Esophagus muscularis mucosa (tissue), 4 donors: Measurements from ENCODE around the gene KREMEN1. TPM values are rescaled to one million over a fixed set of nuclear protein-coding genes. Genes with fewer than 3 reads are reported as not detected.

ENCODE experiments used
- DNase-seq: peaks from one replicate; pipeline ENCODE4 v3.0.0-alpha.2; 2017; ENCODE audit errors: extremely low spot score
- H3K27ac ChIP-seq, 4 donors: fragments of 200-600 bp; sonication (generic); replicated peaks in 1 of 4; 1 replicate in 3 of 4; 2 replicates in 1 of 4; pipeline ENCODE4 v1.5.1; 2016 to 2019; ENCODE audit warnings: mild to moderate bottlenecking in 1 of 4
- H3K27me3 ChIP-seq, 4 donors: fragments of 200-600 bp; sonication (generic); one replicate each; pipeline versions ENCODE4 v1.5.1 to v1.6.0; 2016 to 2019
- H3K36me3 ChIP-seq, 4 donors: fragments of 200-600 bp; sonication (generic); one replicate each; pipeline ENCODE4 v1.5.1; 2016 to 2019
- H3K4me1 ChIP-seq, 4 donors: fragments of 200-600 bp; sonication (generic); one replicate each; pipeline ENCODE4 v1.5.1; 2016 to 2019
- H3K4me3 ChIP-seq, 4 donors: fragments of 200-600 bp; sonication (generic); 1 replicate in 2 of 4; 2 replicates in 2 of 4; pipeline ENCODE4 v1.5.1; 2016 to 2019; ENCODE audit warnings: mild to moderate bottlenecking in 4 of 4, moderate library complexity in 1 of 4
- H3K9me3 ChIP-seq, 4 donors: fragments of 200-600 bp; sonication (generic); 1 replicate in 3 of 4; 2 replicates in 1 of 4; pipeline ENCODE4 v1.5.1; 2016 to 2019
- EP300 ChIP-seq: sonication (generic); formaldehyde crosslinking; IDR thresholded peaks from one replicate; pipeline ENCODE4 v1.6.1; 2017; ENCODE audit warnings: antibody characterized with exemption
- POLR2A ChIP-seq: fragments of 450-650 bp; IDR thresholded peaks from one replicate; pipeline ENCODE4 v1.6.1; 2017; ENCODE audit warnings: antibody characterized with exemption, moderate library complexity, mild to moderate bottlenecking, low read depth
- POLR2AphosphoS5 ChIP-seq, 2 donors: sonication (generic); formaldehyde crosslinking; IDR thresholded peaks; one replicate each; pipeline ENCODE4 v1.6.1; 2017; ENCODE audit warnings: antibody characterized with exemption in 2 of 2
- WGBS: methylation state at CpG from one replicate; pipeline ENCODE4 v1.1.5; 2018; 5-methylcytosine and 5-hydroxymethylcytosine counted together
- intact Hi-C: fragments of 100-400 bp; cut with DNase I; formaldehyde crosslinking; loops from one replicate; pipeline ENCODE4 v1.15.1; 2023
- total RNA-seq, 4 donors: library from RNA; depleted of rRNA; stranded (reverse); fragments of >200 nt; gene quantifications; one replicate each; pipeline versions ENCODE4 v1.1.0 to v1.2.1, GENCODE V29; 2016
- TF ChIP-seq, protein P1 (sequence below), 3 experiments: fragments of 200-600 bp in 2 of 3; fragments of 450-650 bp in 1 of 3; sonication (generic) in 2 of 3; IDR thresholded peaks; one replicate each; pipeline ENCODE4 v1.5.1; 2017 to 2019; ENCODE audit warnings: antibody characterized with exemption in 3 of 3, mild to moderate bottlenecking in 2 of 3, moderate library complexity in 1 of 3

The KREMEN1 gene
- total RNA-seq, 4 donors from 2014 or later, result 8.7 to 14.6 (median 12.4) TPM

DNA sequence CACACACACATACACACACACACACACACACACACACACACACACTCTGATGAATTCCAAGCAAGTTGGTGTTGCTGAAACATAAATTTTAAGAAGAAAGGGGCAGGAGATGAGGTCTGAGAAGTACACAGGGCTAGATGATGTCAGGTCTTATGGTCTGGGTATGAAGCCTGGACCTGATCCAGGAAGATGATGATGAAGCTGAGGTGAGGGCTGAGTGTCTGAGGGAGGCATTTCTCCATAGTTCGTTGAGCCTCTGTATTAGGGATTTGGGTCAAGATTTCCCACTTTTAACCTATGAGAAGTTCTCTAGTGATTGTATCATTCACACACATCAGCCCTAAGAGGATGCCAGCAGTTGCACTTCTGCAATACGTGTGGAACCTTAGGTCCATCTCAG, 32.6 kb downstream of the KREMEN1 start:
- H3K36me3 ChIP-seq, result no peaks in the 10 kb centered on the region
- TF ChIP-seq EP300 (no peak), POLR2AphosphoS5 (IDR thresholded peaks at IDR 0.05) (no peak)
- TF ChIP-seq, protein P1, sequence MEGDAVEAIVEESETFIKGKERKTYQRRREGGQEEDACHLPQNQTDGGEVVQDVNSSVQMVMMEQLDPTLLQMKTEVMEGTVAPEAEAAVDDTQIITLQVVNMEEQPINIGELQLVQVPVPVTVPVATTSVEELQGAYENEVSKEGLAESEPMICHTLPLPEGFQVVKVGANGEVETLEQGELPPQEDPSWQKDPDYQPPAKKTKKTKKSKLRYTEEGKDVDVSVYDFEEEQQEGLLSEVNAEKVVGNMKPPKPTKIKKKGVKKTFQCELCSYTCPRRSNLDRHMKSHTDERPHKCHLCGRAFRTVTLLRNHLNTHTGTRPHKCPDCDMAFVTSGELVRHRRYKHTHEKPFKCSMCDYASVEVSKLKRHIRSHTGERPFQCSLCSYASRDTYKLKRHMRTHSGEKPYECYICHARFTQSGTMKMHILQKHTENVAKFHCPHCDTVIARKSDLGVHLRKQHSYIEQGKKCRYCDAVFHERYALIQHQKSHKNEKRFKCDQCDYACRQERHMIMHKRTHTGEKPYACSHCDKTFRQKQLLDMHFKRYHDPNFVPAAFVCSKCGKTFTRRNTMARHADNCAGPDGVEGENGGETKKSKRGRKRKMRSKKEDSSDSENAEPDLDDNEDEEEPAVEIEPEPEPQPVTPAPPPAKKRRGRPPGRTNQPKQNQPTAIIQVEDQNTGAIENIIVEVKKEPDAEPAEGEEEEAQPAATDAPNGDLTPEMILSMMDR (IDR thresholded peaks at IDR 0.05), result no peak
- H3K4me3 ChIP-seq, result no peak overlapping the region
- H3K9me3 ChIP-seq, result no peaks in the 10 kb centered on the region
- 61% methylated on average over 2 of the region's 2 CpGs for WGBS
- no peak for DNase-seq
- H3K27me3 ChIP-seq, result no peaks in the 10 kb centered on the region
- intact Hi-C loops, result no loop called here
- H3K4me1 ChIP-seq, result no peaks in the 10 kb centered on the region
- H3K27ac ChIP-seq, result no peak overlapping the region

DNA sequence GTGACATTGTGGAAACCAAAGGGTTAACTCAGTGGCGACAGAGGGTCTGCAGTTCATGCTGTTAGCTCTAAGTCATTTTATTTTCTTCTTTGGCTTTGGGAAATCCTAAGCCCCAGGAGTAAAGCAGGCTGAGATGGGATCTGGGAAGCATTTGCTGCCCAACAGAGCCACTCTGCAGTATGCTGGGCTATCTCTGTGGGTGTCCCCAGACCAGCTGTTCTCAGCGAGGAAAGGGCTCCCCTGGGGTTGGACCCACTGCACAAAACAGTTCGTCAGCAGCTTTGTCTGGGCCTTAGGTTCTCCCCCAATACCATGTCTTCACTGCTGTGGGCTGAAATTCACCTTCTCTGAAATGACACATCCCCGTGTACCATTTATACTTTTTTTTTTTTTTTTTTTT, 34.0 kb downstream of the KREMEN1 start:
- no peaks in the 10 kb centered on the region for H3K36me3 ChIP-seq
- TF ChIP-seq POLR2AphosphoS5 (IDR thresholded peaks at IDR 0.05) (no peak), EP300 (no peak), POLR2A (no peak)
- TF ChIP-seq, protein P1 (IDR thresholded peaks at IDR 0.05), result no peak
- intact Hi-C loops, result no loop called here
- DNase-seq, result no peak
- no peaks in the 10 kb centered on the region for H3K4me1 ChIP-seq
- no peak overlapping the region for H3K4me3 ChIP-seq
- no peak overlapping the region for H3K27ac ChIP-seq
- 71% methylated on average over 4 of the region's 4 CpGs for WGBS
- no peaks in the 10 kb centered on the region for H3K27me3 ChIP-seq
- no peaks in the 10 kb centered on the region for H3K9me3 ChIP-seq

GRCh38 chr22:29108137-29108536, 35.3 kb downstream of the KREMEN1 start:
- WGBS, result 97% methylated on average over 5 of the region's 5 CpGs
- Histone ChIP-seq H3K27me3 (no peaks in the 10 kb centered on the region), H3K9me3 (no peaks in the 10 kb centered on the region), H3K4me3 (no peak overlapping the region), H3K27ac (no peak overlapping the region), H3K4me1 (no peaks in the 10 kb centered on the region), H3K36me3 (no peaks in the 10 kb centered on the region)
- TF ChIP-seq EP300, result no peak
- TF ChIP-seq, protein P1 (IDR thresholded peaks at IDR 0.05), result no peak
- no peak for TF ChIP-seq POLR2A
- no peak for TF ChIP-seq POLR2AphosphoS5 (IDR thresholded peaks at IDR 0.05)
- no peak for DNase-seq
- intact Hi-C loops, result no loop called here

GRCh38 chr22:29109822-29110221, 37.0 kb downstream of the KREMEN1 start:
- Histone ChIP-seq H3K27me3 (no peaks in the 10 kb centered on the region), H3K4me3 (no peak overlapping the region), H3K27ac (no peak overlapping the region), H3K4me1 (no peaks in the 10 kb centered on the region), H3K36me3 (no peaks in the 10 kb centered on the region), H3K9me3 (no peaks in the 10 kb centered on the region)
- intact Hi-C loops, result no loop called here
- no peak for TF ChIP-seq POLR2A
- DNase-seq, result no peak
- 79% methylated on average over 4 of the region's 4 CpGs for WGBS

DNA sequence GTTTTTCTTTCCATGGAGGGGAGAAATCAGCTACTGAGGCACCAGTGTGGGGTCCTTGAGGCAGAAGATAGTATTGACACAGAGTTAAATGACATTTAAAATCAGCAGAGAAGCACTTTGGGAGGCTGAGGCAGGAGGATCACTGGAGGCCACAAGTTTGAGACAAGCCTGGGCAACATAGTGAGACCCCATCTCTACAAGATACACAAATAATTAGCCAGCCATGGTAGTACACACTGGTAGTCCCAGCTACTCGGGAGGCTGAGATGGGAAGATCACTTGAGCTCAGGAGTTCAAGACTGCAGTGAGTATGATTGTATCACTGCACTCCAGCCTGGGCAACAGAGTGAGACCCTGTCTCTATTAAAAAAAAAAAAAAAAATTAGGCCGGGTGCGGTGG, 38.1 kb downstream of the KREMEN1 start:
- WGBS, result 100% methylated on average over 3 of the region's 3 CpGs
- Histone ChIP-seq H3K4me1 (peaks cover 0 to 4% (median 0%) of the 10 kb centered on the region in 4 donors), H3K36me3 (no peaks in the 10 kb centered on the region), H3K27ac (no peak overlapping the region), H3K27me3 (no peaks in the 10 kb centered on the region), H3K4me3 (no peak overlapping the region), H3K9me3 (no peaks in the 10 kb centered on the region)
- no peak for TF ChIP-seq POLR2A
- no peak for TF ChIP-seq EP300
- no peak for TF ChIP-seq POLR2AphosphoS5 (IDR thresholded peaks at IDR 0.05)
- TF ChIP-seq, protein P1 (IDR thresholded peaks at IDR 0.05), result no peak
- DNase-seq, result no peak
- intact Hi-C loops, result no loop called here
